H9 (cell line): ENCODE measurements around the gene ADCY1. TPM values are rescaled to one million over a fixed set of nuclear protein-coding genes. Genes with fewer than 3 reads are reported as not detected.

ENCODE experiments used
- DNase-seq: peaks from one replicate; pipeline ENCODE4 v3.0.0-alpha.2; 2017
- H2AFZ ChIP-seq: one replicate; pipeline ENCODE4 v1.6.1; 2013; ENCODE audit warnings: mild to moderate bottlenecking, low read length, control low read depth, moderate library complexity
- H2AK5ac ChIP-seq: 2 replicates; pipeline ENCODE4 v1.6.1; 2013; ENCODE audit warnings: low read length, control low read depth, mixed read lengths; ENCODE audit not compliant: insufficient read length
- H2BK120ac ChIP-seq: one replicate; pipeline ENCODE4 v1.6.1; 2013; ENCODE audit warnings: low read depth, mild to moderate bottlenecking, low read length, control low read depth, inconsistent platforms; ENCODE audit not compliant: poor library complexity, severe bottlenecking
- H2BK12ac ChIP-seq: 2 replicates; pipeline ENCODE4 v1.6.1; 2013; ENCODE audit warnings: low read length, control low read depth, mixed read lengths, low read depth; ENCODE audit not compliant: insufficient read length
- H2BK15ac ChIP-seq: 2 replicates; pipeline ENCODE4 v1.6.1; 2013; ENCODE audit warnings: low read depth, low read length, control low read depth
- H2BK20ac ChIP-seq: one replicate; pipeline ENCODE4 v1.6.1; 2013; ENCODE audit warnings: low read depth, mild to moderate bottlenecking, low read length, control low read depth, inconsistent platforms; ENCODE audit not compliant: poor library complexity, severe bottlenecking
- H2BK5ac ChIP-seq: 2 replicates; pipeline ENCODE4 v1.6.1; 2013; ENCODE audit warnings: low read length, control low read depth, mixed read lengths; ENCODE audit not compliant: insufficient read length
- H3K14ac ChIP-seq: 2 replicates; pipeline ENCODE4 v1.6.1; 2013; ENCODE audit warnings: low read length, control low read depth; ENCODE audit not compliant: insufficient read depth
- H3K18ac ChIP-seq: 2 replicates; pipeline ENCODE4 v1.6.1; 2013; ENCODE audit warnings: low read depth, mild to moderate bottlenecking, mixed read lengths, low read length, control low read depth; ENCODE audit not compliant: insufficient read length
- H3K23ac ChIP-seq: 2 replicates; pipeline ENCODE4 v1.6.1; 2013; ENCODE audit warnings: low read length, control low read depth, mixed read lengths, low read depth; ENCODE audit not compliant: insufficient read length
- H3K23me2 ChIP-seq: 2 replicates; pipeline ENCODE4 v1.6.1; 2013; ENCODE audit warnings: low read depth, mild to moderate bottlenecking, mixed read lengths, low read length, control low read depth; ENCODE audit not compliant: insufficient read length, poor library complexity, severe bottlenecking
- H3K27ac ChIP-seq: 2 replicates; pipeline ENCODE4 v1.5.1; 2013; ENCODE audit warnings: low read length, control low read depth, mixed read lengths, low read depth; ENCODE audit not compliant: insufficient read length
- H3K27me3 ChIP-seq: 2 replicates; pipeline ENCODE4 v1.6.1; 2013; ENCODE audit warnings: low read length, control low read depth, inconsistent platforms; ENCODE audit not compliant: insufficient read depth
- H3K4ac ChIP-seq: 2 replicates; pipeline ENCODE4 v1.6.1; 2013; ENCODE audit warnings: low read depth, mild to moderate bottlenecking, control low read depth, inconsistent platforms, low read length, moderate library complexity
- H3K4me1 ChIP-seq: 2 replicates; pipeline ENCODE4 v1.6.1; 2013; ENCODE audit warnings: low read length, control low read depth, inconsistent platforms; ENCODE audit not compliant: insufficient read depth
- H3K4me2 ChIP-seq: 2 replicates; pipeline ENCODE4 v1.6.1; 2013; ENCODE audit warnings: low read length, control low read depth, mixed read lengths; ENCODE audit not compliant: insufficient read length, insufficient read depth
- H3K56ac ChIP-seq: 2 replicates; pipeline ENCODE4 v1.6.1; 2013; ENCODE audit warnings: low read depth, mild to moderate bottlenecking, mixed read lengths, low read length, control low read depth; ENCODE audit not compliant: insufficient read length
- H3K79me1 ChIP-seq: 2 replicates; pipeline ENCODE4 v1.6.1; 2013; ENCODE audit warnings: low read depth, mild to moderate bottlenecking, moderate library complexity, low read length, control low read depth, inconsistent platforms; ENCODE audit not compliant: insufficient read depth, poor library complexity, severe bottlenecking
- H3K79me2 ChIP-seq: 2 replicates; pipeline ENCODE4 v1.6.1; 2013; ENCODE audit warnings: low read length, control low read depth, inconsistent platforms; ENCODE audit not compliant: insufficient read depth
- H3K9ac ChIP-seq: 2 replicates; pipeline ENCODE4 v1.6.1; 2013; ENCODE audit warnings: low read length, control low read depth, mixed read lengths; ENCODE audit not compliant: insufficient read length; ENCODE audit errors: extremely low read depth
- H3K9me3 ChIP-seq: one replicate; pipeline ENCODE4 v1.6.1; 2013; ENCODE audit warnings: low read depth, low read length, inconsistent platforms; ENCODE audit not compliant: control insufficient read depth
- H3T11ph ChIP-seq: one replicate; pipeline ENCODE4 v1.6.1; 2013; ENCODE audit warnings: mild to moderate bottlenecking, low read length, control low read depth, inconsistent platforms
- H4K20me1 ChIP-seq: one replicate; pipeline ENCODE4 v1.6.1; 2013; ENCODE audit not compliant: control insufficient read depth, insufficient read length, insufficient read depth
- H4K5ac ChIP-seq: 2 replicates; pipeline ENCODE4 v1.6.1; 2013; ENCODE audit warnings: low read depth, mild to moderate bottlenecking, mixed read lengths, low read length, control low read depth; ENCODE audit not compliant: insufficient read length
- H4K8ac ChIP-seq: replicated peaks from 2 replicates; pipeline ENCODE4 v1.6.1; 2013; ENCODE audit warnings: low read length, control low read depth, mixed read lengths, low read depth; ENCODE audit not compliant: insufficient read length
- H4K91ac ChIP-seq: 2 replicates; pipeline ENCODE4 v1.6.1; 2013; ENCODE audit warnings: low read depth, mild to moderate bottlenecking, moderate library complexity, mixed read lengths, low read length, control low read depth; ENCODE audit not compliant: insufficient read length
- H3K27ac Mint-ChIP-seq, 3 experiments: 2 replicates in 2 of 3; 3 replicates in 1 of 3; pipeline ENCODE4 v1.8.0; 2020 to 2021; ENCODE audit warnings: mixed read lengths in 3 of 3, mild to moderate bottlenecking in 1 of 3, moderate library complexity in 1 of 3
- H3K27me3 Mint-ChIP-seq: 2 replicates; pipeline ENCODE4 v1.8.0; 2021; ENCODE audit warnings: low read depth, mild to moderate bottlenecking, moderate library complexity, mixed read lengths
- H3K36me3 Mint-ChIP-seq, 3 experiments: 2 replicates in 2 of 3; 3 replicates in 1 of 3; pipeline ENCODE4 v1.8.0; 2020 to 2021; ENCODE audit warnings: low read depth in 3 of 3, mixed read lengths in 3 of 3; ENCODE audit not compliant: insufficient read depth in 1 of 3
- H3K4me1 Mint-ChIP-seq, 2 experiments: 2 replicates each; pipeline ENCODE4 v1.8.0; 2020; ENCODE audit warnings: mixed read lengths in 2 of 2
- H3K4me3 Mint-ChIP-seq, 2 experiments: 2 replicates in 1 of 2; 3 replicates in 1 of 2; pipeline ENCODE4 v1.8.0; 2020 to 2021; ENCODE audit warnings: mild to moderate bottlenecking in 2 of 2, mixed read lengths in 2 of 2, moderate library complexity in 1 of 2
- H3K9me3 Mint-ChIP-seq, 2 experiments: 2 replicates in 1 of 2; 3 replicates in 1 of 2; pipeline ENCODE4 v1.8.0; 2020; ENCODE audit warnings: mild to moderate bottlenecking in 2 of 2, mixed read lengths in 2 of 2, moderate library complexity in 1 of 2
- WGBS: extraction: QIAGEN DNeasy Blood & Tissue Kit; methylation state at CpG from one replicate; pipeline ENCODE4 v1.1.7; 2013; ENCODE audit warnings: missing lambda C conversion rate, low lambda C conversion rate, mixed read lengths; ENCODE audit not compliant: insufficient read length; ENCODE audit errors: extremely low coverage; 5-methylcytosine and 5-hydroxymethylcytosine counted together
- total RNA-seq: library from RNA; stranded (reverse); gene quantifications from 2 replicates; pipeline ENCODE4 v1.2.1, GENCODE V29; 2021
- TF ChIP-seq, protein P1 (sequence below): fragments of 200-600 bp; sonication (generic); conservative IDR thresholded peaks from 3 replicates; pipeline ENCODE4 v1.8.0; 2021; ENCODE audit warnings: antibody characterized with exemption, mild to moderate bottlenecking

ADCY1 gene
- total RNA-seq, 1 experiment from 2014 or later, result 21.6 TPM

DNA sequence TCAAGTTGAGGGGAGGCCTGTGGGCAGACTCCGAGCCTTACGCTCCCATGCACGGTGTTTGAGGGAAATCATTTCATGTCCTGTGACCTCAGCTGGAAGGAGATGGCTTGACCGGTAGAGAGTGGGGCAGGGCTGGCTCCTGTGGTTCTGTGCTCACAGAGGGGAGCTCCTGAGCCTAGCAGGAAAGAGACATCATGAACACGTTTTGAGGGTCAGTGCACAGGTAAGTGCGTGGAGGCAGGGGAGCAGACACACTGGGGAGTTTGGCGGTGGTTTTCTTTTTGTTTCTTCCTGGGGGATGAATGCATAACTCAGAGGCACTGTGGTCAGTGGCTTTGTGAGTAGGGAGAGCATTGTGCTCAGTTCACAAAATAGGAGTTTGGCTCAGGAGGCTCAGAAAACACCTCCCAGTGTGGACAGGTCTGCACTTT, 22.5 kb downstream of the ADCY1 start:
- Histone ChIP-seq H4K20me1 (no peaks in the 10 kb centered on the region), H3T11ph (no peak overlapping the region), H3K9me3 (no peaks in the 10 kb centered on the region), H3K79me2 (no peaks in the 10 kb centered on the region; the same call in 1 of the 2 replicates), H3K18ac (no peak overlapping the region), H4K8ac (no peak overlapping the region), H3K14ac (no peak overlapping the region), H3K56ac (no peak overlapping the region), H3K4ac (no peak overlapping the region), H2AK5ac (no peak overlapping the region), H2BK15ac (no peak overlapping the region), H3K27ac (no peak overlapping the region), H3K27me3 (no peaks in the 10 kb centered on the region), H3K9ac (no peak overlapping the region), H3K23me2 (no peaks in the 10 kb centered on the region), H3K23ac (no peak overlapping the region), H3K4me1 (no peaks in the 10 kb centered on the region), H2AFZ (no peak overlapping the region), H3K79me1 (no peaks in the 10 kb centered on the region), H3K4me2 (no peak overlapping the region), H2BK12ac (no peak overlapping the region), H2BK120ac (no peak overlapping the region), H4K91ac (no peak overlapping the region), H2BK20ac (no peak overlapping the region), H2BK5ac (no peak overlapping the region), H4K5ac (no peak overlapping the region)
- Mint-ChIP-seq H3K9me3 (no peaks in the 10 kb centered on the region), H3K27me3 (no peaks in the 10 kb centered on the region; the same call in 1 of the 2 replicates), H3K27ac (peak overlapping the region; percentile 18 to 88 (median 62); a peak in 3 of 7 replicates), H3K4me3 (no peak overlapping the region), H3K4me1 (peaks cover 22 to 30% of the 10 kb centered on the region in 2 experiments), H3K36me3 (peaks cover 0 to 2% (median 0%) of the 10 kb centered on the region in 3 experiments; a peak in 3 of 7 replicates)
- DNase-seq, result peak; percentile 12
- TF ChIP-seq, protein P1, sequence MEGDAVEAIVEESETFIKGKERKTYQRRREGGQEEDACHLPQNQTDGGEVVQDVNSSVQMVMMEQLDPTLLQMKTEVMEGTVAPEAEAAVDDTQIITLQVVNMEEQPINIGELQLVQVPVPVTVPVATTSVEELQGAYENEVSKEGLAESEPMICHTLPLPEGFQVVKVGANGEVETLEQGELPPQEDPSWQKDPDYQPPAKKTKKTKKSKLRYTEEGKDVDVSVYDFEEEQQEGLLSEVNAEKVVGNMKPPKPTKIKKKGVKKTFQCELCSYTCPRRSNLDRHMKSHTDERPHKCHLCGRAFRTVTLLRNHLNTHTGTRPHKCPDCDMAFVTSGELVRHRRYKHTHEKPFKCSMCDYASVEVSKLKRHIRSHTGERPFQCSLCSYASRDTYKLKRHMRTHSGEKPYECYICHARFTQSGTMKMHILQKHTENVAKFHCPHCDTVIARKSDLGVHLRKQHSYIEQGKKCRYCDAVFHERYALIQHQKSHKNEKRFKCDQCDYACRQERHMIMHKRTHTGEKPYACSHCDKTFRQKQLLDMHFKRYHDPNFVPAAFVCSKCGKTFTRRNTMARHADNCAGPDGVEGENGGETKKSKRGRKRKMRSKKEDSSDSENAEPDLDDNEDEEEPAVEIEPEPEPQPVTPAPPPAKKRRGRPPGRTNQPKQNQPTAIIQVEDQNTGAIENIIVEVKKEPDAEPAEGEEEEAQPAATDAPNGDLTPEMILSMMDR, result no peak
- no CpG with 5 or more reads among the region's 7 CpGs for WGBS
